HFF-Myc (cell line): Measurements from ENCODE around the gene NFATC2IP.
"Not testable (repeated sequence)": the region's sequence is repeated elsewhere in the genome, so short reads cannot be mapped to it uniquely, and the experiment has no call there.

Source experiments
- DNase-seq: peaks from one replicate; pipeline ENCODE4 v3.0.0-alpha.2; 2011; ENCODE audit warnings: low read depth; ENCODE audit errors: extremely low read depth
- H3K4me3 ChIP-seq: replicated peaks from 2 replicates; pipeline ENCODE4 v1.5.1; 2011; ENCODE audit warnings: low read depth, mild to moderate bottlenecking, control low read depth, low read length
- TF ChIP-seq, protein P1 (sequence below): IDR thresholded peaks from 2 replicates; pipeline ENCODE4 v1.5.1; 2012; ENCODE audit warnings: mild to moderate bottlenecking, low read depth, low read length, control low read depth; ENCODE audit errors: missing control alignments

Gene NFATC2IP

DNA sequence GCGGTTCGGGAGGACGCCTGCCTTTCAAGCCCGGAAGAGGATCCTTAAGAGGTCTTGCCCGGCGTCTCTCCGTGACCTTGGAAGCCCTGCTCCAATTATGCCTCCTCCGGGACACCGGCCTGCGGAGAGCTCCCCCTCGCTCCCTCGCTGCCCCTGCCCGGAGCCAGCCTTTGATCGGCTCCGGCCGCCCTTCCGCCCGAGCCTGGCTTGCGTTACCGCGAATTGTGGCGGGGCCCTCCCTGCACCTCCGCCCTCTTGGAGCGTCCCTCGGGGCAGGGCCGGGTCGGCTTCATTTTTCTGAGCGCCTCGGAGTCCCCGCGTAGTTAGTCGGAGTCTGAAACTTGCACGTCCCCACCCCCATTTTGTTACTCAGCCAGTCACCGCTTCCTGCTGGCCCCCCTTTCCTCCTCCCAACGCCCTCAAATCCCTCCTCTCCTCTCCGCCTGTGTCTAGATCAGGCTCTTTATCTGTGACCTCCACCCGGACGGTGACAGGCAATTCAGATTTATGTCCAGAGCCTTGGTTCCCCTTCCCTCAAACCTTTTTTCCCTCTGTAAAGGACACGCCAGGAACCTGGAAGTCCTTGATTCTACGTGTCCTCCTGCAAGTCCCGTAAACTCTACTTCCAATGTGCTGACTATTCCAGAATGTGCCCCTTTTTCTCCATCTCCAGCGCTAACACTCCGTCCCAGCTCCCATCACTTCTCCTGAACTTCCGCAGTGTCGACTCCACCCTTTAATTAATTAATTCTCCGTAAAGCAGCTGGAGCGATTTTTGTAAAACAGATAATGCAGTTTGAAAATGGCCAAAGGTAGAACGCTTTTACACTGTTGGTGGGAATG is 25.1 kb upstream of the NFATC2IP start:
- H3K4me3 ChIP-seq, result peak overlapping the region; percentile 72
- TF ChIP-seq, protein P1, sequence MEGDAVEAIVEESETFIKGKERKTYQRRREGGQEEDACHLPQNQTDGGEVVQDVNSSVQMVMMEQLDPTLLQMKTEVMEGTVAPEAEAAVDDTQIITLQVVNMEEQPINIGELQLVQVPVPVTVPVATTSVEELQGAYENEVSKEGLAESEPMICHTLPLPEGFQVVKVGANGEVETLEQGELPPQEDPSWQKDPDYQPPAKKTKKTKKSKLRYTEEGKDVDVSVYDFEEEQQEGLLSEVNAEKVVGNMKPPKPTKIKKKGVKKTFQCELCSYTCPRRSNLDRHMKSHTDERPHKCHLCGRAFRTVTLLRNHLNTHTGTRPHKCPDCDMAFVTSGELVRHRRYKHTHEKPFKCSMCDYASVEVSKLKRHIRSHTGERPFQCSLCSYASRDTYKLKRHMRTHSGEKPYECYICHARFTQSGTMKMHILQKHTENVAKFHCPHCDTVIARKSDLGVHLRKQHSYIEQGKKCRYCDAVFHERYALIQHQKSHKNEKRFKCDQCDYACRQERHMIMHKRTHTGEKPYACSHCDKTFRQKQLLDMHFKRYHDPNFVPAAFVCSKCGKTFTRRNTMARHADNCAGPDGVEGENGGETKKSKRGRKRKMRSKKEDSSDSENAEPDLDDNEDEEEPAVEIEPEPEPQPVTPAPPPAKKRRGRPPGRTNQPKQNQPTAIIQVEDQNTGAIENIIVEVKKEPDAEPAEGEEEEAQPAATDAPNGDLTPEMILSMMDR, result no peak
- peak; percentile 57 for DNase-seq

DNA sequence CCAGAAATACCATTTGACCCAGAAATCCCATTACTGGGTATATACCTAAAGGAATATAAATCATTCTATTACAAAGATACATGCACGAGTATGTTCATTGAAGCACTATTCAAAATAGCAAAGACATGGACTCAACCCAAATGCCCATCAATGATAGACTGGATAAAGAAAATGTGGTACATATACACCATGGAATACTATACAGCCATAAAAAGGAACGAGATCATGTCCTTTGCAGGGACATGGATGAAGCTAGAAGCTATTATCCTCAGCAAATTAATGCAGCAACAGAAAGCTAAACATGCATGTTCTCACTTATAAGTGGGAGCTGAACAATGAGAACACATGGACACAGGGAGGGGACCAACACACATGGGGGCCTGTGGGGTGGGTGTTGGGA is 24.5 kb upstream of the NFATC2IP start:
- H3K4me3 ChIP-seq, DNase-seq: not testable (repeated sequence)

DNA sequence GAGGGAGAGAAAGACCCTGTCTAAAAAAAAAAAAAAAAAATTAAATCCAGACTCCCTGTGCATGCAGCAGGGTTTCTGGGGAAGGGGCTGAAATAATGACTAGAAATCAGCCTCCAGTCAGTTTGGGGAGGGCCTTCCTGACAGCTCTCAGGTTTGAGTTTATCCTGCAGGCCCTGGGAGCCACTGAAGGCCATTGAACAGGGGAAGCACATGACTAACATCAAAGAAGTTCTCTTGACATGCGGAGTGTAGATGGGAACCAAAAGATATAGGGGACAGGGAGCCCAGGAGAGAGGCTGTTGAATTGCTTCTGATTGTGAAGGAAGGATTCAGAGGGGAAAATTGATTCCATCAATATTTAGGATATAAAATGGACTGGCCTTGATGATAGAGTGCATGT is 22.9 kb upstream of the NFATC2IP start:
- DNase-seq, result no peak
- no peak overlapping the region for H3K4me3 ChIP-seq
- TF ChIP-seq, protein P1, result no peak

DNA sequence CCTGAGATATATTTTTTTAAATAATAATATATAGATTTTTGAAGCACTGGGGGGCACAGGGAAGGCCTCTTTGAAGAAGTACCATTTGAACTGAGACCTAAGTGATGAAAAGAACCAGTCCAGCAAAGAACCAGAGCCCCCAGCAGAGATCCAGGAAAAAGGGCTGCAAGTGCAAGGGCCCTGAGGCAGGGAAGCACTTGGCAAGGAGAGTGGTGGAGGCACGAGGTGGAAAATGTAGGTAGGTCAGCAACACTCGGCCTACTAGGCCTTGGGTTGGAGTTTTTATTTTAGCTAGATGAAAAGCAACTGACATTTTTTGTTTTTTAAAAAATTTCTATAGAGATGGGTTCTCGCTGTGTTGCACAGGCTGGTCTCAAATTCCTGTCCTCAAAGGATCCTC is 20.5 kb upstream of the NFATC2IP start:
- H3K4me3 ChIP-seq, result no peak overlapping the region
- no peak for DNase-seq

DNA sequence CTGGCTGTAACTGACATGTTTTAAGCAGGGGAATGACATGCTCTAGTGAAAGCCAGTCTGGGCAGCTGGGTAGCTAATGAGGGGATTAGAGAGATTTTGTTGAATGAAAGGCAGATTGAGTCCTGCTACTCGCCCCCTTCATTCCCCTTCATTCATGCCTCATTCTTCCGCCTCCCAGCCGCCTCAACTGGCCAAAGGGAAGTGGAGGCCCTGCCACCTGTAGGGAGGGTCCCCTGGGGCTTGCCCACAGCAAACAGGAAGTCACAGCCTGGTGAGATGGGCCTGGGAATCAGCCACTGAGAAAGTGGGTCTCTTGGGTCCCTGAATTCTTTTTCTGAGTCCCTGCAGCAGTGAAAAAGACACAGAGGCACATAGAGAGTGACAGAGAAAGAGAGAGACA is 20.1 kb upstream of the NFATC2IP start:
- TF ChIP-seq, protein P1, result no peak
- DNase-seq, result no peak
- no peak overlapping the region for H3K4me3 ChIP-seq

More for the DNA sequence above, 20.5 kb upstream of the NFATC2IP start:
- TF ChIP-seq, protein P1, result no peak

DNA sequence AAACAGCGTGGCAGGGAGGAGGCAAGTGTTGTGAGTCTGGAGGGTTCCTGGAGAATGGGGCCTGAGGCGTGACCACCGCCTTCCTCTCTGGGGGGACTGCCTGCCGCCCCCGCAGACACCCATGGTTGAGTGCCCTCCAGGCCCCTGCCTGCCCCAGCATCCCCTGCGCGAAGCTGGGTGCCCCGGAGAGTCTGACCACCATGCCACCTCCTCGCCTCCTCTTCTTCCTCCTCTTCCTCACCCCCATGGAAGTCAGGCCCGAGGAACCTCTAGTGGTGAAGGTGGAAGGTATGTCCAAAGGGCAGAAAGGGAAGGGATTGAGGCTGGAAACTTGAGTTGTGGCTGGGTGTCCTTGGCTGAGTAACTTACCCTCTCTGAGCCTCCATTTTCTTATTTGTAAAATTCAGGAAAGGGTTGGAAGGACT is 18.9 kb upstream of the NFATC2IP start, which contains the start of gene CD19:
CD19 (plus strand) TSS at position 171 of the 425 bp plus-strand sequence; CDS start at position 201, 30 bp downstream.
- TF ChIP-seq, protein P1, result no peak
- DNase-seq, result no peak
- no peak within 1 kb of the TSS for H3K4me3 ChIP-seq

DNA sequence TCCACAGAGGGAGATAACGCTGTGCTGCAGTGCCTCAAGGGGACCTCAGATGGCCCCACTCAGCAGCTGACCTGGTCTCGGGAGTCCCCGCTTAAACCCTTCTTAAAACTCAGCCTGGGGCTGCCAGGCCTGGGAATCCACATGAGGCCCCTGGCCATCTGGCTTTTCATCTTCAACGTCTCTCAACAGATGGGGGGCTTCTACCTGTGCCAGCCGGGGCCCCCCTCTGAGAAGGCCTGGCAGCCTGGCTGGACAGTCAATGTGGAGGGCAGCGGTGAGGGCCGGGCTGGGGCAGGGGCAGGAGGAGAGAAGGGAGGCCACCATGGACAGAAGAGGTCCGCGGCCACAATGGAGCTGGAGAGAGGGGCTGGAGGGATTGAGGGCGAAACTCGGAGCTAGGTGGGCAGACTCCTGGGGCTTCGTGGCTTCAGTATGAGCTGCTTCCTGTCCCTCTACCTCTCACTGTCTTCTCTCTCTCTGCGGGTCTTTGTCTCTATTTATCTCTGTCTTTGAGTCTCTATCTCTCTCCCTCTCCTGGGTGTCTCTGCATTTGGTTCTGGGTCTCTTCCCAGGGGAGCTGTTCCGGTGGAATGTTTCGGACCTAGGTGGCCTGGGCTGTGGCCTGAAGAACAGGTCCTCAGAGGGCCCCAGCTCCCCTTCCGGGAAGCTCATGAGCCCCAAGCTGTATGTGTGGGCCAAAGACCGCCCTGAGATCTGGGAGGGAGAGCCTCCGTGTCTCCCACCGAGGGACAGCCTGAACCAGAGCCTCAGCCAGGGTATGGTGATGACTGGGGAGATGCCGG is 18.2 kb upstream of the NFATC2IP start:
- TF ChIP-seq, protein P1, result no peak
- H3K4me3 ChIP-seq, result no peak overlapping the region
- no peak for DNase-seq
